H7 (cell line): ENCODE data around the gene FAM107A. TPM values are rescaled to one million over a fixed set of nuclear protein-coding genes. Genes with fewer than 3 reads are reported as not detected.

Experiments
- DNase-seq: peaks from one replicate; pipeline ENCODE4 v3.0.0; 2012
- H3K27me3 ChIP-seq: 2 replicates; pipeline ENCODE4 v1.6.0; 2011; ENCODE audit warnings: mild to moderate bottlenecking, low read length; ENCODE audit not compliant: control insufficient read depth, insufficient read depth
- H3K36me3 ChIP-seq: replicated peaks from 2 replicates; pipeline ENCODE4 v1.5.1; 2011; ENCODE audit warnings: low read length; ENCODE audit not compliant: control insufficient read depth, insufficient read depth
- H3K4me3 ChIP-seq: 2 replicates; pipeline ENCODE4 v1.5.1; 2011; ENCODE audit warnings: low read depth, mild to moderate bottlenecking, control low read depth, low read length, moderate library complexity; ENCODE audit not compliant: insufficient read depth
- total RNA-seq: library from RNA; depleted of rRNA; stranded (reverse); fragments of >200 nt; shearing (Covaris generic); gene quantifications from 2 replicates; pipeline ENCODE4 v1.2.3, GENCODE V29; 2014

FAM107A gene
- total RNA-seq, 1 experiment from 2014 or later: 0.07 TPM

- Histone ChIP-seq H3K4me3 (no peak overlapping the region), H3K36me3 (no peaks in the 10 kb centered on the region), H3K27me3 (peaks cover 28% of the 10 kb centered on the region)
- peak; percentile 65 for DNase-seq
Observed at GRCh38 chr3:58581328-58582091, 4.3 kb upstream of the FAM107A start.

- H3K27me3 ChIP-seq: peaks cover 22% of the 10 kb centered on the region
- DNase-seq: peak; percentile 61
- H3K4me3 ChIP-seq: no peak overlapping the region
- H3K36me3 ChIP-seq: no peaks in the 10 kb centered on the region
Observed at GRCh38 chr3:58580826-58581327, 3.7 kb upstream of the FAM107A start.

- H3K36me3 ChIP-seq: no peaks in the 10 kb centered on the region
- H3K27me3 ChIP-seq: peaks cover 2% of the 10 kb centered on the region
- no peak overlapping the region for H3K4me3 ChIP-seq
- no peak for DNase-seq
Observed at GRCh38 chr3:58578873-58579272, 1.7 kb upstream of the FAM107A start.

- no peak overlapping the region for H3K4me3 ChIP-seq
- no peak for DNase-seq
- no peaks in the 10 kb centered on the region for H3K36me3 ChIP-seq
- H3K27me3 ChIP-seq: no peaks in the 10 kb centered on the region; the same call in 1 of the 2 replicates
Observed at GRCh38 chr3:58576716-58577115, 475 bp downstream of the FAM107A start.

GRCh38 chr3:58575971-58576652 is 1.1 kb downstream of the FAM107A start:
- DNase-seq: no peak
- Histone ChIP-seq H3K27me3 (no peaks in the 10 kb centered on the region; the same call in 1 of the 2 replicates), H3K4me3 (no peak overlapping the region), H3K36me3 (no peaks in the 10 kb centered on the region)

GRCh38 chr3:58574682-58575081 is 2.5 kb downstream of the FAM107A start:
- no peak for DNase-seq

GRCh38 chr3:58574106-58574505 is 3.1 kb downstream of the FAM107A start:
- no peak overlapping the region for H3K4me3 ChIP-seq
- H3K36me3 ChIP-seq: no peaks in the 10 kb centered on the region
- no peaks in the 10 kb centered on the region; the same call in 1 of the 2 replicates for H3K27me3 ChIP-seq
- DNase-seq: no peak

More at GRCh38 chr3:58574682-58575081, 2.5 kb downstream of the FAM107A start:
- H3K36me3 ChIP-seq: no peaks in the 10 kb centered on the region
- no peak overlapping the region for H3K4me3 ChIP-seq
- H3K27me3 ChIP-seq: no peaks in the 10 kb centered on the region; the same call in 1 of the 2 replicates

- Histone ChIP-seq H3K36me3 (no peaks in the 10 kb centered on the region), H3K4me3 (no peak overlapping the region), H3K27me3 (no peaks in the 10 kb centered on the region; the same call in 1 of the 2 replicates)
- DNase-seq: no peak
Observed at GRCh38 chr3:58573640-58574039, 3.6 kb downstream of the FAM107A start.

- H3K27me3 ChIP-seq: no peaks in the 10 kb centered on the region; the same call in 1 of the 2 replicates
- no peak overlapping the region for H3K4me3 ChIP-seq
- no peak for DNase-seq
- H3K36me3 ChIP-seq: no peaks in the 10 kb centered on the region
Observed at GRCh38 chr3:58572634-58573230, 4.5 kb downstream of the FAM107A start.

- DNase-seq: no peak
- H3K36me3 ChIP-seq: no peaks in the 10 kb centered on the region
- no peaks in the 10 kb centered on the region; the same call in 1 of the 2 replicates for H3K27me3 ChIP-seq
- no peak overlapping the region for H3K4me3 ChIP-seq
Observed at GRCh38 chr3:58572013-58572633, 5.1 kb downstream of the FAM107A start.

GRCh38 chr3:58570851-58571250 is 6.3 kb downstream of the FAM107A start:
- H3K36me3 ChIP-seq: no peaks in the 10 kb centered on the region
- DNase-seq: no peak
- H3K27me3 ChIP-seq: no peaks in the 10 kb centered on the region
- no peak overlapping the region for H3K4me3 ChIP-seq

GRCh38 chr3:58569287-58570001 is 7.7 kb downstream of the FAM107A start:
- no peak overlapping the region for H3K4me3 ChIP-seq
- no peak for DNase-seq
- H3K36me3 ChIP-seq: no peaks in the 10 kb centered on the region
- H3K27me3 ChIP-seq: no peaks in the 10 kb centered on the region

GRCh38 chr3:58568572-58569286 is 8.5 kb downstream of the FAM107A start:
- Histone ChIP-seq H3K27me3 (no peaks in the 10 kb centered on the region), H3K4me3 (no peak overlapping the region), H3K36me3 (no peaks in the 10 kb centered on the region)
- DNase-seq: peak; percentile 77
